Stomach (tissue), 9 donors: ENCODE results near the gene NUMB. TPM values are rescaled to one million over a fixed set of nuclear protein-coding genes. Genes with fewer than 3 reads are reported as not detected.
A peak's percentile ranks its signal among the peaks of the same experiment; 100 is the strongest.

ENCODE experiments used
- DNase-seq, 2 donors: peaks; one replicate each; pipeline versions ENCODE4 v3.0.0 to v3.0.0-alpha.2; 2013 to 2019
- H3K27ac ChIP-seq, 5 donors: fragments of 200-600 bp in 4 of 5; sonication (generic) in 4 of 5; one replicate each; pipeline ENCODE4 v1.5.1; 2013 to 2019; ENCODE audit warnings: mild to moderate bottlenecking in 1 of 5, moderate library complexity in 1 of 5
- H3K27me3 ChIP-seq, 3 donors: fragments of 200-600 bp; sonication (generic); one replicate each; pipeline ENCODE4 v1.5.1; 2017 to 2019; ENCODE audit warnings: mixed run types in 1 of 3
- H3K36me3 ChIP-seq, 4 donors: fragments of 200-600 bp; sonication (generic); 1 replicate in 3 of 4; 2 replicates in 1 of 4; pipeline ENCODE4 v1.5.1; 2016 to 2019
- H3K4me1 ChIP-seq, 4 donors: fragments of 200-600 bp; sonication (generic); one replicate each; pipeline ENCODE4 v1.5.1; 2016 to 2019
- H3K4me3 ChIP-seq, 4 donors: fragments of 200-600 bp; sonication (generic) in 3 of 4; one replicate each; pipeline ENCODE4 v1.5.1; 2016 to 2019; ENCODE audit warnings: mild to moderate bottlenecking in 1 of 4
- H3K9me3 ChIP-seq, 4 donors: fragments of 200-600 bp; sonication (generic); one replicate each; pipeline ENCODE4 v1.5.1; 2016 to 2019
- CTCF ChIP-seq, 7 experiments: fragments of 450-650 bp in 4 of 7; fragments of 200-600 bp in 3 of 7; sonication (generic) in 3 of 7; IDR thresholded peaks; one replicate each; pipeline ENCODE4 v1.5.1; 2016 to 2019; ENCODE audit warnings: antibody characterized with exemption in 7 of 7, control low read depth in 2 of 7, mild to moderate bottlenecking in 1 of 7
- EP300 ChIP-seq: sonication (generic); formaldehyde crosslinking; IDR thresholded peaks from one replicate; pipeline ENCODE4 v1.6.1; 2017; ENCODE audit warnings: antibody characterized with exemption
- POLR2A ChIP-seq, 4 donors: fragments of 450-650 bp; IDR thresholded peaks; one replicate each; pipeline ENCODE4 v1.6.1; 2016; ENCODE audit warnings: antibody characterized with exemption in 4 of 4, control low read depth in 2 of 4, mild to moderate bottlenecking in 1 of 4, moderate library complexity in 1 of 4
- POLR2AphosphoS5 ChIP-seq, 3 donors: sonication (generic); formaldehyde crosslinking; IDR thresholded peaks; one replicate each; pipeline ENCODE4 v1.6.1; 2016; ENCODE audit warnings: antibody characterized with exemption in 3 of 3
- WGBS, 5 donors: extraction: QIAGEN DNeasy Blood & Tissue Kit in 3 of 5; methylation state at CpG; one replicate each; pipeline versions ENCODE4 v1.1.5 to v1.1.7; 2013 to 2018; 5-methylcytosine and 5-hydroxymethylcytosine counted together
- intact Hi-C: fragments of 100-400 bp; cut with DNase I; formaldehyde crosslinking; loops from one replicate; pipeline ENCODE4 v1.15.1; 2023; ENCODE audit warnings: low total_unique reads
- polyA plus RNA-seq, 3 donors: library from polyadenylated mRNA; stranded (reverse); fragments of 200-250 nt; gene quantifications; one replicate each; pipeline ENCODE4 v1.2.3, GENCODE V29; 2013
- total RNA-seq, 5 donors: library from RNA; depleted of rRNA; stranded (reverse); fragments of >200 nt; gene quantifications; one replicate each; pipeline versions ENCODE4 v1.1.0 to v1.2.3, GENCODE V29; 2014 to 2016
- donor health status: healthy with polysubstance abuse.
- donor health status: Bipolar disorder and iron deficiency.
- donor health status: healthy.

NUMB gene
- total and polyA plus RNA-seq, 8 donors = 26.4 to 135 (median 50.0) TPM

- peaks cover 0 to 76% (median 34%) of the 10 kb centered on the region in 3 donors for H3K27me3 ChIP-seq
- 68 to 83% (median 71%) methylated on average over 11 of the region's 11 CpGs for WGBS, 5 donors
Observed at GRCh38 chr14:73236157-73236556, 222.2 kb downstream of the NUMB start.

GRCh38 chr14:73235531-73236155, 222.7 kb downstream of the NUMB start:
- peaks cover 0 to 71% (median 32%) of the 10 kb centered on the region in 3 donors for H3K27me3 ChIP-seq
- no peaks in the 10 kb centered on the region for H3K9me3 ChIP-seq
- TF ChIP-seq POLR2AphosphoS5 (IDR thresholded peaks at IDR 0.05) (no peak), CTCF (IDR thresholded peaks at IDR 0.05) (no peak), POLR2A (IDR thresholded peaks at IDR 0.05) (no peak), EP300 (no peak)
- no peak overlapping the region for H3K4me3 ChIP-seq
- H3K27ac ChIP-seq = no peak overlapping the region
- intact Hi-C loops = no loop called here
- WGBS, 5 donors = 42 to 51% (median 50%) methylated on average over 6 of the region's 6 CpGs
- peak in 1 of 2 donors; percentile 84 for DNase-seq
- no peaks in the 10 kb centered on the region for H3K36me3 ChIP-seq
- peaks cover 29 to 56% (median 43%) of the 10 kb centered on the region in 4 donors for H3K4me1 ChIP-seq

More at GRCh38 chr14:73236157-73236556, 222.2 kb downstream of the NUMB start:
- Histone ChIP-seq H3K27ac (no peak overlapping the region), H3K4me1 (peaks cover 29 to 61% (median 48%) of the 10 kb centered on the region in 4 donors), H3K9me3 (no peaks in the 10 kb centered on the region), H3K36me3 (no peaks in the 10 kb centered on the region), H3K4me3 (no peak overlapping the region)
- no peak for DNase-seq
- intact Hi-C loops = no loop called here
- TF ChIP-seq POLR2AphosphoS5 (IDR thresholded peaks at IDR 0.05) (no peak), POLR2A (IDR thresholded peaks at IDR 0.05) (no peak), EP300 (no peak), CTCF (IDR thresholded peaks at IDR 0.05) (no peak)

GRCh38 chr14:73234586-73235394, 223.6 kb downstream of the NUMB start:
- intact Hi-C loops = no loop called here
- DNase-seq = no peak
- Histone ChIP-seq H3K27me3 (peaks cover 0 to 62% (median 23%) of the 10 kb centered on the region in 3 donors), H3K27ac (no peak overlapping the region), H3K36me3 (no peaks in the 10 kb centered on the region), H3K4me3 (no peak overlapping the region), H3K9me3 (no peaks in the 10 kb centered on the region), H3K4me1 (peaks cover 26 to 48% (median 36%) of the 10 kb centered on the region in 4 donors)
- TF ChIP-seq POLR2AphosphoS5 (IDR thresholded peaks at IDR 0.05) (no peak), POLR2A (IDR thresholded peaks at IDR 0.05) (no peak), EP300 (no peak), CTCF (IDR thresholded peaks at IDR 0.05) (no peak)
- WGBS, 5 donors = 73 to 79% (median 77%) methylated on average over 11 of the region's 11 CpGs

GRCh38 chr14:73234029-73234428, 224.3 kb downstream of the NUMB start:
- H3K27me3 ChIP-seq = peaks cover 0 to 55% (median 18%) of the 10 kb centered on the region in 3 donors
- no peaks in the 10 kb centered on the region for H3K9me3 ChIP-seq
- H3K4me3 ChIP-seq = no peak overlapping the region
- no peak overlapping the region for H3K27ac ChIP-seq
- intact Hi-C loops = no loop called here
- peaks cover 0 to 3% (median under 1%) of the 10 kb centered on the region in 4 donors for H3K36me3 ChIP-seq
- no peak for DNase-seq
- WGBS, 5 donors = 78 to 87% (median 82%) methylated on average over 5 of the region's 5 CpGs
- TF ChIP-seq EP300 (no peak), POLR2A (IDR thresholded peaks at IDR 0.05) (no peak), CTCF (IDR thresholded peaks at IDR 0.05) (no peak), POLR2AphosphoS5 (IDR thresholded peaks at IDR 0.05) (no peak)
- peaks cover 18 to 43% (median 29%) of the 10 kb centered on the region in 4 donors for H3K4me1 ChIP-seq
